ENCODE results near the gene ATP6V1B1.

The ATP6V1B1 gene

GRCh38 chr2:70891572-70892357 lies 43.9 kb upstream of the ATP6V1B1 start:
- no peak overlapping the region for H3K9ac ChIP-seq (ENCODE audit: insufficient read length)
- H3K9me3 ChIP-seq (ENCODE audit: low read depth, low read length) = no peaks in the 10 kb centered on the region
- no peak for DNase-seq (ENCODE audit: low read depth, low spot score)
- H3K27ac ChIP-seq = no peak overlapping the region
- no peak overlapping the region for H3K4me3 ChIP-seq
- H3K36me3 ChIP-seq (ENCODE audit: insufficient read depth, low read length) = no peaks in the 10 kb centered on the region
- TF ChIP-seq FOXP2 (optimal IDR thresholded peaks at IDR 0.05; ENCODE audit: control extremely low read depth, extremely low read length, insufficient read depth) (no peak), POLR2AphosphoS5 (IDR thresholded peaks at IDR 0.05; ENCODE audit: borderline replicate concordance, low read depth, low read length) (no peak), EZH2 (IDR thresholded peaks at IDR 0.05) (no peak)

GRCh38 chr2:70892750-70893149 lies 43.0 kb upstream of the ATP6V1B1 start:
- TF ChIP-seq POLR2AphosphoS5 (IDR thresholded peaks at IDR 0.05; ENCODE audit: borderline replicate concordance, low read depth, low read length) = no peak
- TF ChIP-seq FOXP2 (optimal IDR thresholded peaks at IDR 0.05; ENCODE audit: control extremely low read depth, extremely low read length, insufficient read depth) = no peak
- Histone ChIP-seq H3K36me3 (ENCODE audit: insufficient read depth, low read length) (no peaks in the 10 kb centered on the region), H3K9ac (ENCODE audit: insufficient read length) (no peak overlapping the region), H3K9me3 (ENCODE audit: low read depth, low read length) (no peaks in the 10 kb centered on the region), H3K27ac (no peak overlapping the region), H3K4me3 (no peak overlapping the region)
- DNase-seq (ENCODE audit: low read depth, low spot score) = no peak

GRCh38 chr2:70893186-70893585 lies 42.5 kb upstream of the ATP6V1B1 start:
- no peak for DNase-seq (ENCODE audit: low read depth, low spot score)
- H3K27ac ChIP-seq = no peak overlapping the region
- no peak for TF ChIP-seq POLR2AphosphoS5 (IDR thresholded peaks at IDR 0.05; ENCODE audit: borderline replicate concordance, low read depth, low read length)
- no peak for TF ChIP-seq FOXP2 (optimal IDR thresholded peaks at IDR 0.05; ENCODE audit: control extremely low read depth, extremely low read length, insufficient read depth)
- TF ChIP-seq EZH2 (IDR thresholded peaks at IDR 0.05) = no peak
- no peaks in the 10 kb centered on the region for H3K36me3 ChIP-seq (ENCODE audit: insufficient read depth, low read length)
- no peak overlapping the region for H3K9ac ChIP-seq (ENCODE audit: insufficient read length)
- H3K9me3 ChIP-seq (ENCODE audit: low read depth, low read length) = no peaks in the 10 kb centered on the region
- no peak overlapping the region for H3K4me3 ChIP-seq

DNA sequence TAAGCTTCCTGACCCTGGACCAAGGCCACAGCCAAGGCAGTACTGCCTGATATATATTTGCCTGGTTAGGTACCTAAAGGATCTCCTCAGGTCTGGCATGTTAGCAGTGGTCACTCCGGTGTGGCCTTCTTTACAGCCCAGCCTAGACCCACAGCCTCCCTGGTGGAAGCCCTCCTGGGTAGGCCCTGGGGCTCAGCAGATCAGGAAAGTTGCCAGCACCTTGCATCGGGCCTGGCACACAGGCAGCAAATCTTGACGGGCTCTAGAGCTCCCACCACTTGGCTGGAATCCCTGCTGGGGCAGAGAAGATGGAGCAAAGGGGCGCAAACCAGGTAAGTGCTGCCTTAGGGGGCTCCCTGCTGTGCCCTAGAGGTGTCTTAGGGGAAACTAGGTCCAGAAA lies 40.9 kb upstream of the ATP6V1B1 start:
- TF ChIP-seq POLR2AphosphoS5 (IDR thresholded peaks at IDR 0.05; ENCODE audit: borderline replicate concordance, low read depth, low read length) (no peak), FOXP2 (optimal IDR thresholded peaks at IDR 0.05; ENCODE audit: control extremely low read depth, extremely low read length, insufficient read depth) (no peak), EZH2 (IDR thresholded peaks at IDR 0.05) (no peak)
- no peak for DNase-seq (ENCODE audit: low read depth, low spot score)

GRCh38 chr2:70895249-70895648 lies 40.5 kb upstream of the ATP6V1B1 start:
- Histone ChIP-seq H3K36me3 (ENCODE audit: insufficient read depth, low read length) (no peaks in the 10 kb centered on the region), H3K27ac (no peak overlapping the region), H3K9ac (ENCODE audit: insufficient read length) (no peak overlapping the region), H3K4me3 (no peak overlapping the region), H3K9me3 (ENCODE audit: low read depth, low read length) (no peaks in the 10 kb centered on the region)
- DNase-seq (ENCODE audit: low read depth, low spot score) = no peak
- TF ChIP-seq FOXP2 (optimal IDR thresholded peaks at IDR 0.05; ENCODE audit: control extremely low read depth, extremely low read length, insufficient read depth) = no peak

More for the DNA sequence above, 40.9 kb upstream of the ATP6V1B1 start:
- Histone ChIP-seq H3K9ac (ENCODE audit: insufficient read length) (no peak overlapping the region), H3K4me3 (no peak overlapping the region), H3K27ac (no peak overlapping the region), H3K9me3 (ENCODE audit: low read depth, low read length) (no peaks in the 10 kb centered on the region), H3K36me3 (ENCODE audit: insufficient read depth, low read length) (no peaks in the 10 kb centered on the region)

- H3K4me3 ChIP-seq = no peak overlapping the region
- H3K36me3 ChIP-seq (ENCODE audit: insufficient read depth, low read length) = no peaks in the 10 kb centered on the region
- H3K9ac ChIP-seq (ENCODE audit: insufficient read length) = no peak overlapping the region
- no peak overlapping the region for H3K27ac ChIP-seq
- DNase-seq (ENCODE audit: low read depth, low spot score) = no peak
- no peaks in the 10 kb centered on the region for H3K9me3 ChIP-seq (ENCODE audit: low read depth, low read length)
- no peak for TF ChIP-seq FOXP2 (optimal IDR thresholded peaks at IDR 0.05; ENCODE audit: control extremely low read depth, extremely low read length, insufficient read depth)
Measured at GRCh38 chr2:70895998-70896764, 39.5 kb upstream of the ATP6V1B1 start.

DNA sequence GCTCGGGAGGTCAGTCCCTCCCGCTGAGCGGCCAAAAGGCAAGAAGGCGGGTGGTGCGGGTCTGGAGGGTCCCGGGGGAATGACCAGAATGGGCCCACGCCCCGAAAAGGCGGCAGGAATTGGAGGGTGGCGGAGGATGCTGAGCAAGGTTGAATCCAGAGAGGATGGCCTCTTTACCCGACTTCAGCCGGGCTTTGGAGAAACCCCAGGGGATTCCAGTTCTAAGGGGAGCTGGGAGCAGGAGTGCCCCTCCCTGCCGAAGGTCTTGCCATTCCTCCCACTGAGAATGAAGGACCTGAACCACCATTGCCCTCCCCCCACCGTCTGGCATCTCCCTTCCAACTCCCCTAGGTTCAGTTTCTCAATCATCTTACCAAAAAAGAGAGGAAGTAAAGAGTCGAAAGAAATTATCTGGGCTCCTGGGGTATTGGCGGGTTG lies 38.9 kb upstream of the ATP6V1B1 start:
- DNase-seq (ENCODE audit: low read depth, low spot score) = no peak
- H3K4me3 ChIP-seq = no peak overlapping the region
- no peak for TF ChIP-seq POLR2AphosphoS5 (IDR thresholded peaks at IDR 0.05; ENCODE audit: borderline replicate concordance, low read depth, low read length)
- no peak for TF ChIP-seq EZH2 (IDR thresholded peaks at IDR 0.05)
- TF ChIP-seq FOXP2 (optimal IDR thresholded peaks at IDR 0.05; ENCODE audit: control extremely low read depth, extremely low read length, insufficient read depth) = no peak
- no peaks in the 10 kb centered on the region for H3K36me3 ChIP-seq (ENCODE audit: insufficient read depth, low read length)
- H3K9ac ChIP-seq (ENCODE audit: insufficient read length) = no peak overlapping the region
- no peaks in the 10 kb centered on the region for H3K9me3 ChIP-seq (ENCODE audit: low read depth, low read length)
- no peak overlapping the region for H3K27ac ChIP-seq

DNA sequence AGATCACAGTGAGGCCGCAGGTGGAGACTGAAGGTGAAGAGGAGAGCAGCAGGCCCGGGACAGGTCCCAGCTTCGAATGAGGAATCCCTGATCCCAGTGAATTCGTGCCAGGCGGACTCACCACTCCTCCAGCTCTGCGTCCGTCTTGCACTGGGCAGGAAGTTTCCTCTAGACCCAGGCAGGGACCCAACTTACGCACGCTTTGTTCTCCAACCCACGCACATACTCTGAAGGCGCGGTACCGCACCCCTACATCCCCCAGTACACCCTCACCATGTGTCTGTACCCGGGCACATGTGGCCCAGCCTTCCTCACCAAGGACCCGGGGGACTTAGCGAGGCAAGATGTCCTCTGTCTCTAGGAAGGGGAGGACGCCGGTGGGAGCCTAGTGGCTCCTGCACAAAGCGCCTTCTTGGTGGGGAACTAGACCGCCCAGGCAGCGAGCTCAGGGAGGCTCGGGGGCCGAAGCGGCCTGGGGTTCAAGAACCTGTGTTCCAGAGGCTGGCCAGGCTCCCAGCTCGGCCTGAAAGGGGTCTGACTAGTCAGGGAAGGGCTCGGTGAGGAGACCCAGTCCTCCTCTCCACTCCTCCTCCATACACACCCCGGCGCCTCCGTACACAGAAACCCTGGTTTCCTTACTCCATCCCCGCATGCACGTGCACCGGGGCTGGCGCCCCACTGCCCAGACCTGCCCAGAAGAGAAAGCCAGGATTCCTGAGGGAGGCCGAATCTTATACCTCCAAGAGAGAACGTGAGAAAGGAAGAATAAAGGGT lies 38.3 kb upstream of the ATP6V1B1 start:
- no peak overlapping the region for H3K9ac ChIP-seq (ENCODE audit: insufficient read length)
- H3K4me3 ChIP-seq = no peak overlapping the region
- H3K36me3 ChIP-seq (ENCODE audit: insufficient read depth, low read length) = no peaks in the 10 kb centered on the region

More for the DNA sequence above, 38.3 kb upstream of the ATP6V1B1 start:
- DNase-seq (ENCODE audit: low read depth, low spot score) = no peak
- no peak overlapping the region for H3K27ac ChIP-seq
- no peak for TF ChIP-seq POLR2AphosphoS5 (IDR thresholded peaks at IDR 0.05; ENCODE audit: borderline replicate concordance, low read depth, low read length)
- TF ChIP-seq FOXP2 (optimal IDR thresholded peaks at IDR 0.05; ENCODE audit: control extremely low read depth, extremely low read length, insufficient read depth) = no peak
- no peak for TF ChIP-seq EZH2 (IDR thresholded peaks at IDR 0.05)
- H3K9me3 ChIP-seq (ENCODE audit: low read depth, low read length) = no peaks in the 10 kb centered on the region
